ENCODE data around the gene PAN3.

PAN3 gene

DNA sequence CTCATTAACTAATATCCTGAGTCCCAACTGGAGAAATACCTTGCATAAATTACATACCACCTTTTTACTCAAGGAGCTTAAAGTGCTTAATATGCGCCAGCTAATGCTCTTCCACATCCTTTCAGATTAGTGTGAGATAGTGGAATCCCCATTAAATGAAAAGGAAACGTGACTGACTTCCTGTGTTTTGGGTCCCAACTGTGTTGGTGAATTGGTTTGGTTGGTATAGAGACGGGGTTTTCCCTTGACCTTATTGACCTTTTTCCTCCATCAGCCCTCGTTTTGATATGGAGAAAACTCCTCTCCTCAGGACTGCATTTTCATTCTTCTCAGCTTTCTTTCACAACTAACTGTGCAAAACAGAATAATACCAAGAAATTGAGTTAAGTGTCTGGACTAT lies 163.5 kb downstream of the PAN3 start:
- no peak overlapping the region for H3K4me3 ChIP-seq (ENCODE audit: low read length in 2 of 2)
- H3K36me3 ChIP-seq (ENCODE audit: control insufficient read depth in 2 of 2, insufficient read depth in 2 of 2, low read length in 2 of 2), result no peaks in the 10 kb centered on the region
- H3K9ac ChIP-seq (ENCODE audit: low read length in 2 of 2), result no peak overlapping the region
- no peaks in the 10 kb centered on the region for H3K4me1 ChIP-seq (ENCODE audit: control insufficient read depth, insufficient read depth, low read length)
- no peaks in the 10 kb centered on the region for H3K9me3 ChIP-seq (ENCODE audit: control insufficient read depth in 2 of 2, low read length in 2 of 2)
- H3K27me3 ChIP-seq (ENCODE audit: control insufficient read depth in 1 of 2, insufficient read depth in 2 of 2, low read length in 2 of 2), result no peaks in the 10 kb centered on the region
- no peak overlapping the region for H3K27ac ChIP-seq (ENCODE audit: low read length)

DNA sequence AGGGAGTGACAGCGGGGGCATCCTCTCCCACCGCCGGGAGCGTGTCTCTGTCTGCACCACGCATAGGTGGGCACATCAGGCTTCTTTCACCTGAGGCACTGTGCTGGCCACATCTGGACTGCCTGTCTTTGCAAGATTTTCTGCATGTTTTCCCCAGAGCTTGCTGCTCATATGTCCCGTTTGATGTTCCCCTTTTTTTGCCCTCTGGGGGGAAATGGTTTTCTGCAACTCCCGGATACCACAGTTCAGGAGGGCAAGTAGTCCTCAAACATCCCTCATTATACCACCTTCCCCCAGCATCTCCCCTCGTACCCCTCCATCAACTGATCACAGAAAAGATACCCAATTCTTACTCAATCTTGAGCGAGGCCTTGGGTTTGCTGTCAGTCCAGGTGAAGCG lies 168.0 kb downstream of the PAN3 start:
- no peaks in the 10 kb centered on the region for H3K9me3 ChIP-seq (ENCODE audit: control insufficient read depth in 2 of 2, low read length in 2 of 2)
- no peak overlapping the region for H3K9ac ChIP-seq (ENCODE audit: low read length in 2 of 2)
- H3K4me3 ChIP-seq (ENCODE audit: low read length in 2 of 2), result no peak overlapping the region
- no peaks in the 10 kb centered on the region for H3K4me1 ChIP-seq (ENCODE audit: control insufficient read depth, insufficient read depth, low read length)
- no peaks in the 10 kb centered on the region for H3K27me3 ChIP-seq (ENCODE audit: control insufficient read depth in 1 of 2, insufficient read depth in 2 of 2, low read length in 2 of 2)
- H3K36me3 ChIP-seq (ENCODE audit: control insufficient read depth in 2 of 2, insufficient read depth in 2 of 2, low read length in 2 of 2), result no peaks in the 10 kb centered on the region
- H3K27ac ChIP-seq (ENCODE audit: low read length), result no peak overlapping the region

DNA sequence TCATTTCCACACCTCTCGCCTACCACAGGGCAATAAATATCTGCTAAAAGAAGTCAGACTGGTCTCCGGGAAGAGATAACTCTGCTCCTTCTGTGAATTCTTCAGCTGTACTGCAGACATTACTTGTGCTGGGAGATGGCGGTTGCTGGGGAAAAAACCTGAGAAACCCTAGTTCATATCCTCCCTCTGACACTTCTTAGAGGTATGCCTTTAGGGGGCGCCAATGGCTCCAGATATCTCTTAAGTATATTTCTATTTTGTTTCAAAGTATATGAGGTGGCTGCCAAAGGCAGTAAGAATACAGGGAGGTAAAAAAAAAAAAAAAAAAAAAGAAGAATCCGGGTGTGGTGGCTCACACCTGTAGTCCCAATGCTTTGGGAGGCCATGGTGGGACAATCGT lies 175.2 kb downstream of the PAN3 start:
- no peaks in the 10 kb centered on the region for H3K36me3 ChIP-seq (ENCODE audit: control insufficient read depth in 2 of 2, insufficient read depth in 2 of 2, low read length in 2 of 2)
- no peak overlapping the region for H3K4me3 ChIP-seq (ENCODE audit: low read length in 2 of 2)
- H3K9me3 ChIP-seq (ENCODE audit: control insufficient read depth in 2 of 2, low read length in 2 of 2), result no peaks in the 10 kb centered on the region
- H3K27ac ChIP-seq (ENCODE audit: low read length), result no peak overlapping the region
- H3K4me1 ChIP-seq (ENCODE audit: control insufficient read depth, insufficient read depth, low read length), result peaks cover 2% of the 10 kb centered on the region
- H3K27me3 ChIP-seq (ENCODE audit: control insufficient read depth in 1 of 2, insufficient read depth in 2 of 2, low read length in 2 of 2), result no peaks in the 10 kb centered on the region
- H3K9ac ChIP-seq (ENCODE audit: low read length in 2 of 2), result no peak overlapping the region

DNA sequence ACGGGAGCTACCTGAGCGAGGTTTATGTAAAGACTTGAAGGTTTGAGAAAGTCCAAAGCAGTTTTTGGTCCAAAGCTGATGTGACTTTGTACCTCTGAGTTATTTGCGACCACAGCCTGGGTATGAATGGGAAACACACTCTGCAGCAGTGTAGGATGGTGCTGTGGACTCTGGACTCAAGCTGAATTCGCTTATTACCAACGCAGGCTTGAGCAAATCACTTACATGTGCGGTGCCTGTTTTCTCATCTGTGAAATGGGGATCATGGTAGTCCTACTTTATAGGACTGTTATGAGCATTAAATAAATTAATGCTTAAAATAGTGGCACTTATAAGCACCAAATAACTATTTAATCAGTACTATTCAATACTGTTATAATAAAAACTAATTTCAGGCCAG lies 176.5 kb downstream of the PAN3 start:
- Histone ChIP-seq H3K4me3 (ENCODE audit: low read length in 2 of 2) (no peak overlapping the region), H3K9me3 (ENCODE audit: control insufficient read depth in 2 of 2, low read length in 2 of 2) (no peaks in the 10 kb centered on the region), H3K9ac (ENCODE audit: low read length in 2 of 2) (no peak overlapping the region), H3K36me3 (ENCODE audit: control insufficient read depth in 2 of 2, insufficient read depth in 2 of 2, low read length in 2 of 2) (no peaks in the 10 kb centered on the region), H3K27me3 (ENCODE audit: control insufficient read depth in 1 of 2, insufficient read depth in 2 of 2, low read length in 2 of 2) (no peaks in the 10 kb centered on the region), H3K27ac (ENCODE audit: low read length) (no peak overlapping the region), H3K4me1 (ENCODE audit: control insufficient read depth, insufficient read depth, low read length) (peaks cover 3% of the 10 kb centered on the region)

DNA sequence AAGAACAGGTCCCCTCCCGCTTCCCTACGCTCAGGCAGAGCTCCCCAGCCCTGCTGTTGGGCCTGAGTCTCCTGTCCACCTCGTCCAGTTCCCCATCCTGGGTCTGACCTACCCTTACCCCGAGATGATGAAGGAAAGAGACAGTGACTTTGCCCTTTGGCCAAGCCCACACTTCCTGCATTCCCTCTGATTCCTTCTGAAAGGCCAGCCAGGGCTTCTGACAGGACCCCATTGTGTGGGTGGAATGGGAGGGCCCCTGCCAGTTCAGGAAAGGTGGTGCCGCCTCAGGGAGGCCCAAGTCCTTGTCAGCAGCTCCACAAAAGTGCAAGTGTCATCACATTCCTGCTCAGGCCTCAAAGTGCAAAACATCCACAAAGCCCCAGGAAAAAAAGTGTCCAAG lies 177.8 kb downstream of the PAN3 start:
- Histone ChIP-seq H3K27me3 (ENCODE audit: control insufficient read depth in 1 of 2, insufficient read depth in 2 of 2, low read length in 2 of 2) (no peaks in the 10 kb centered on the region), H3K4me1 (ENCODE audit: control insufficient read depth, insufficient read depth, low read length) (peaks cover 3% of the 10 kb centered on the region), H3K27ac (ENCODE audit: low read length) (no peak overlapping the region), H3K9me3 (ENCODE audit: control insufficient read depth in 2 of 2, low read length in 2 of 2) (no peaks in the 10 kb centered on the region), H3K4me3 (ENCODE audit: low read length in 2 of 2) (no peak overlapping the region), H3K9ac (ENCODE audit: low read length in 2 of 2) (no peak overlapping the region), H3K36me3 (ENCODE audit: control insufficient read depth in 2 of 2, insufficient read depth in 2 of 2, low read length in 2 of 2) (no peaks in the 10 kb centered on the region)

DNA sequence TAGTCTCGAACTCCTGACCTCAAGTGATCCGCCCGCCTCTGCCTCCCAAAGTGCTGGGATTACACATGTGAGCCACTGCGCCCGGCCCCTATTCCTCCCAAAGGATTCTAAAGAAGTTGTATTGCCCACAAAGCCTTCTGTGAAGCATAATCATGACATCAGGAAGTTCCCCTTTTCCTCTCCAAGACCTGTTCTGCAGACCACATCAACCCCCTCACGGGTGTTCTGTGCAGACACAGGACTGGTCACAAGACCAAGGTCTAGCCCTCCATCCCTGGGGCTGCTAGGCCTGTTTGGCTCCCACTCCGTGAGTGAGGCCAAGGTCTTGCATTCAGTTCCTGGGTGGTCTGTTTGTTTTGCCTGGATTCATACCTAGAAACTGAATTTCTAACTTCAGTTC lies 178.5 kb downstream of the PAN3 start:
- Histone ChIP-seq H3K27ac (ENCODE audit: low read length) (no peak overlapping the region), H3K9ac (ENCODE audit: low read length in 2 of 2) (no peak overlapping the region), H3K27me3 (ENCODE audit: control insufficient read depth in 1 of 2, insufficient read depth in 2 of 2, low read length in 2 of 2) (no peaks in the 10 kb centered on the region), H3K4me1 (ENCODE audit: control insufficient read depth, insufficient read depth, low read length) (peaks cover 3% of the 10 kb centered on the region), H3K4me3 (ENCODE audit: low read length in 2 of 2) (no peak overlapping the region), H3K36me3 (ENCODE audit: control insufficient read depth in 2 of 2, insufficient read depth in 2 of 2, low read length in 2 of 2) (no peaks in the 10 kb centered on the region), H3K9me3 (ENCODE audit: control insufficient read depth in 2 of 2, low read length in 2 of 2) (no peaks in the 10 kb centered on the region)

DNA sequence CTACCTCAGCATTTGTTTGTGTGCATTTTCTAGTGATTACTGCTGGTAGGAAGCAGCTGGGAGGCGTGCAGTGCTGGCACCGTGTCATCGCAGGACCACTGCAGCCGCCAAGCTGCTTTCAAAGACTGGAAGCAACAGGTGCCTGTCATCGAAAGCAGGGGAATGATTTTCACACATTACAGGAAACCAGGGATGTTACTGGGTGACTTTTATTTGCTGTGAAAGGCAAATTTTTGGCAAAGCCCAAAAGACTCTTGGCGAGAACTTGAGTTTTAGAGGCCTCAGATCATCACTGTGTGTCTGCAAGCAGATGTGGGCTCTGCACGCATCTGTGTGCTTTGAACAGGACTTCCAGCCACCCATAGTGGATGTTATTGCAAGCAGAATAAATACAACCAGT lies 180.2 kb downstream of the PAN3 start:
- no peak overlapping the region for H3K9ac ChIP-seq (ENCODE audit: low read length in 2 of 2)
- no peaks in the 10 kb centered on the region for H3K9me3 ChIP-seq (ENCODE audit: control insufficient read depth in 2 of 2, low read length in 2 of 2)
- H3K27me3 ChIP-seq (ENCODE audit: control insufficient read depth in 1 of 2, insufficient read depth in 2 of 2, low read length in 2 of 2), result no peaks in the 10 kb centered on the region
- peaks cover 3% of the 10 kb centered on the region for H3K4me1 ChIP-seq (ENCODE audit: control insufficient read depth, insufficient read depth, low read length)
- no peaks in the 10 kb centered on the region for H3K36me3 ChIP-seq (ENCODE audit: control insufficient read depth in 2 of 2, insufficient read depth in 2 of 2, low read length in 2 of 2)
- H3K27ac ChIP-seq (ENCODE audit: low read length), result no peak overlapping the region
- H3K4me3 ChIP-seq (ENCODE audit: low read length in 2 of 2), result no peak overlapping the region

DNA sequence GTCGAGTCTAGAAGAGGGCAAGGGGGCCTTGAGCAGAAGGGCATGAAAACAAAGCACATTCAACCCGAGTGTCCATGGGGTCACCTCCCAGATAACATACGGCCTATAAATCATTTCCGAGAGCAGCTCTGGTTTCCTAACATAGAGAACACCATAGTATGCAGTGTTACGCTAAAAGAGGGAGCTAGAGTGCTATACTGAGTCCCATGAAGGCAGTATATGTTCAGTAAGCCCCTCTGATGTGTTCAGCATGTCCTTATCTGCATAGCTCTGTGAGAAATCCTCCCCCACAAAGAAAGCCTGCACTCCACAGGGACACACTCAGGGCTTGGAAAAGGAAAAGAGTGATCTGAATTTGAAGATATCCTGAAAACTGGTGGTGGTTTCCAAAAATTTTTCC lies 181.2 kb downstream of the PAN3 start:
- Histone ChIP-seq H3K4me1 (ENCODE audit: control insufficient read depth, insufficient read depth, low read length) (peaks cover 3% of the 10 kb centered on the region), H3K27ac (ENCODE audit: low read length) (no peak overlapping the region), H3K9me3 (ENCODE audit: control insufficient read depth in 2 of 2, low read length in 2 of 2) (no peaks in the 10 kb centered on the region), H3K27me3 (ENCODE audit: control insufficient read depth in 1 of 2, insufficient read depth in 2 of 2, low read length in 2 of 2) (no peaks in the 10 kb centered on the region), H3K36me3 (ENCODE audit: control insufficient read depth in 2 of 2, insufficient read depth in 2 of 2, low read length in 2 of 2) (no peaks in the 10 kb centered on the region), H3K9ac (ENCODE audit: low read length in 2 of 2) (no peak overlapping the region), H3K4me3 (ENCODE audit: low read length in 2 of 2) (no peak overlapping the region)

DNA sequence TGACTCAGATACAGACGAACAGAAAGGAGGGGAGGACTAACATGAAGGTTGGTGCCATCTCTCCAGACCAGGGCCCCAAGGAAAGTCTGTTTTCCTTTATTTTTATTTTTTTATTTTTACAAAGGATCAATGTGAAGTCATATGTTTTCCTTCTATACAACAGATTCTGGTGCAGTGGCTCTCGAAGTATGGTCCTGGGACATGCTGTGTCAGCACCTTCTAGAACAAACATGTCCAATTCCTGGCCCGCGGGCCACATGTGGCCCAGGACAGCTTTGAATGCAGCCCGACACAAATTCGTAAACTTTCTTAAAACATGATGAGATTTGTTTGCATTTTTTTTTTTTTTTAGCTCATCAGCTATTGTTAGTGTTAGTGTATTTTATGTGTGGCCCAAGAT lies 181.9 kb downstream of the PAN3 start:
- Histone ChIP-seq H3K4me3 (ENCODE audit: low read length in 2 of 2) (no peak overlapping the region), H3K27ac (ENCODE audit: low read length) (no peak overlapping the region), H3K27me3 (ENCODE audit: control insufficient read depth in 1 of 2, insufficient read depth in 2 of 2, low read length in 2 of 2) (no peaks in the 10 kb centered on the region), H3K9me3 (ENCODE audit: control insufficient read depth in 2 of 2, low read length in 2 of 2) (no peaks in the 10 kb centered on the region), H3K4me1 (ENCODE audit: control insufficient read depth, insufficient read depth, low read length) (peaks cover 3% of the 10 kb centered on the region), H3K9ac (ENCODE audit: low read length in 2 of 2) (no peak overlapping the region), H3K36me3 (ENCODE audit: control insufficient read depth in 2 of 2, insufficient read depth in 2 of 2, low read length in 2 of 2) (no peaks in the 10 kb centered on the region)

DNA sequence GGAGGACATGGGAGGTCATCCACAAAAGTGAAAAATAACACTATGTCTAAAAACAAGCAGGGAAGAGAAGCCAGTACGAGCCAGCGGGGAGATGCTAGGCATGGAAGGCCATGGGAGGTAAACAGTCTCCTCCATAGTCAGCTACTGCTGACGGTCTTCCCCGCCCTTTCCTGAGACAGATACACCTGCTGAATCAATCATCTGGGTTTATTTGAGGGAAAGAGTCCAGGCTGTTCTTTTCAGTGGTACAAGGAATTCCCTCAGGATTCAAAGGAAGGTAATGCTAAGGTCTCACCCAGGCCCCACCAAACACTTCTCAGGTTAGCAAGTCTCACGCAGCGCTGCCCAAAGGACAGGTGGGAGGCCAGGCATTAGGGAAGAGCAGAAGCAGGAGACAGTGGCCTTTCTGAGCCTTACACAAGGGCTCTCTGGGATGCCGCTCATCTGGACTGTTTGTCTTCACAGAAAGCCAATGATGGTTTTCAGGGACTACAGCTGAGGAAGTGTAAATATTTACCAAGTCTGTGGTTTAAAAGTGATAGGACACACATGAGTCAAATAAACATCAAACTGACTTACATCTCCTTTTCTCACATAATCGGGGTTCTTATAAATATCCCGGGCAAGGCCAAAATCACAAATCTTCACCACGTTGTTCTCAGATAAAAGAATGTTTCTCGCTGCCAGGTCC lies 182.7 kb downstream of the PAN3 start:
- Histone ChIP-seq H3K4me3 (ENCODE audit: low read length in 2 of 2) (no peak overlapping the region), H3K27me3 (ENCODE audit: control insufficient read depth in 1 of 2, insufficient read depth in 2 of 2, low read length in 2 of 2) (no peaks in the 10 kb centered on the region), H3K9me3 (ENCODE audit: control insufficient read depth in 2 of 2, low read length in 2 of 2) (no peaks in the 10 kb centered on the region), H3K36me3 (ENCODE audit: control insufficient read depth in 2 of 2, insufficient read depth in 2 of 2, low read length in 2 of 2) (no peaks in the 10 kb centered on the region), H3K9ac (ENCODE audit: low read length in 2 of 2) (no peak overlapping the region), H3K27ac (ENCODE audit: low read length) (no peak overlapping the region), H3K4me1 (ENCODE audit: control insufficient read depth, insufficient read depth, low read length) (peaks cover 3% of the 10 kb centered on the region)

DNA sequence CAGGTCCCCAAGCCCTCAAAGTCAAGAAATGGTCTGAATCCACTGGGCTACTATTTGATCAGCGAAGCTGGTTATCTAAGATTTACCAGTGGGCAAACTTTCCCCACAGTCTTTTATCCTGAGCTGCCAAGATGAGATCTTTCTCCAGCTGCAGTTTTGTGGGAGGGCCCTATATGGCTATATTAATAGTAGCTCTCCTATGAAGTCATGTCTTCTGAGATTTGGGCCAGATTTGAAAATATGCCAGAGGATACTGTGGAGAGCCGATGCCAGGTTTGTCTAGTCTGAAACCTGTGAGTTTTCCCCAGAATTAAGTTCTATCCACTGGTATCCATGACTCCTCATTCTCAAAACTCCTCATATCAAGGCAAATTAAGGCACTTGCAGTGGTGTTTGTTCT lies 183.4 kb downstream of the PAN3 start:
- no peaks in the 10 kb centered on the region for H3K27me3 ChIP-seq (ENCODE audit: control insufficient read depth in 1 of 2, insufficient read depth in 2 of 2, low read length in 2 of 2)
- no peak overlapping the region for H3K4me3 ChIP-seq (ENCODE audit: low read length in 2 of 2)
- H3K9me3 ChIP-seq (ENCODE audit: control insufficient read depth in 2 of 2, low read length in 2 of 2), result no peaks in the 10 kb centered on the region
- H3K4me1 ChIP-seq (ENCODE audit: control insufficient read depth, insufficient read depth, low read length), result peaks cover 3% of the 10 kb centered on the region
- H3K9ac ChIP-seq (ENCODE audit: low read length in 2 of 2), result no peak overlapping the region
- no peak overlapping the region for H3K27ac ChIP-seq (ENCODE audit: low read length)
- no peaks in the 10 kb centered on the region for H3K36me3 ChIP-seq (ENCODE audit: control insufficient read depth in 2 of 2, insufficient read depth in 2 of 2, low read length in 2 of 2)
